Activated naive CD8-positive, alpha-beta T cell treated with anti-CD3 and anti-CD28 coated beads, Interleukin-2, amount 50 U/mL, for 24 hours (primary cell): ENCODE measurements around the gene MOAP1.
"Not testable (repeated sequence)": the region's sequence is repeated elsewhere in the genome, so short reads cannot be mapped to it uniquely, and the experiment has no call there.

Source experiments
- ATAC-seq: fragments of 150-1000 bp; cut with Tn5 transposase; one replicate; pipeline ENCODE4 v1.10.0; 2021
- DNase-seq: peaks from one replicate; pipeline ENCODE4 v3.0.0; 2021
- H3K27ac Mint-ChIP-seq: one replicate; pipeline ENCODE4 v1.8.0; 2021; ENCODE audit warnings: mild to moderate bottlenecking, mixed read lengths
- H3K27me3 Mint-ChIP-seq: one replicate; pipeline ENCODE4 v1.8.0; 2021; ENCODE audit warnings: mixed read lengths
- H3K36me3 Mint-ChIP-seq: one replicate; pipeline ENCODE4 v1.8.0; 2021; ENCODE audit warnings: low read depth, mixed read lengths
- H3K4me1 Mint-ChIP-seq: one replicate; pipeline ENCODE4 v1.8.0; 2021; ENCODE audit warnings: mixed read lengths
- H3K4me3 Mint-ChIP-seq: one replicate; pipeline ENCODE4 v1.8.0; 2021; ENCODE audit warnings: mild to moderate bottlenecking, moderate library complexity, mixed read lengths
- H3K9me3 Mint-ChIP-seq: one replicate; pipeline ENCODE4 v1.8.0; 2021; ENCODE audit warnings: mixed read lengths

The MOAP1 gene

DNA sequence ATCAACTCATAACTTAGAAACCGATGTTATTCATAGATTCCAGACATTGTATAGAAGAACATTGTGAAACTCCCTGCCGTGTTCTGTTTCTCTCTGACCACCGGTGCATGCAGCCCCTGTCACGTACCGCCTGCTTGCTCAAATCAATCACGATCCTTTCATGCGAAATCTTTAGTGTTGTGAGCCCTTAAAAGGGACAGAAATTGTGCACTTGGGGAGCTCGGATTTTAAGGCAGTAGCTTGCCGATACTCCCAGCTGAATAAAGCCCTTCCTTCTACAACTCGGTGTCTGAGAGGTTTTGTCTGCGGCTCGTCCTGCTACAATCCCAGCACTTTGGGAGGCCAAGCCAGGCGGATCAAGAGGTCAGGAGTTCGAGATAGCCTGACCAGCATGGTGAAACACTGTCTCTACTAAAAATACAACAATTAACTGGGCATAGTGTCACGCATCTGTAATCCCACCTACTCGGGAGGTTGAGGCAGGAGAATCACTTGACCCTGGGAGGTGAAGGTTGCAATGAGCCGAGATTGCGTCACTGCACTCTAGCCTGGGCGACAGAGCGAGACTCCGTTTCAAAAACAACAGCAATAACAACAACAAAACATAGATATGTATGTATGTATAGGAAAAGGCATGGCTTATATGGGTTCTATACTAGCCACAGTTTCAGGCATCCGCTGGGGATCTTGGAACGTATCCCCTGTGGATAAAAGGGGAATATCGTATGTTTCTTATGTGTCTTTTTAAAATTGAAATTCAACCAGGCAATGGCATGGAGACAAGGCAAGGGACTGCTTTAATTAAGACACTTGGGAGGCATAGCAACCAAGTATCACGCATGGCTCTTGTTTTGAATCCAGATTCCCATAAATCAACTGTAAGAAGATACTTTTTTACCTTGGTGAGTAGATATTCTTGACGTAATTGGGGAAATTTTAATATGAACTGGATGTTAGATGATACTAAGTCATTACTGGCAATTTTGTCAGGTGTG is 19.1 kb downstream of the MOAP1 start:
- not testable (repeated sequence) for H3K4me3 Mint-ChIP-seq, DNase-seq, H3K27ac Mint-ChIP-seq, H3K9me3 Mint-ChIP-seq, H3K4me1 Mint-ChIP-seq, ATAC-seq, H3K36me3 Mint-ChIP-seq, H3K27me3 Mint-ChIP-seq

DNA sequence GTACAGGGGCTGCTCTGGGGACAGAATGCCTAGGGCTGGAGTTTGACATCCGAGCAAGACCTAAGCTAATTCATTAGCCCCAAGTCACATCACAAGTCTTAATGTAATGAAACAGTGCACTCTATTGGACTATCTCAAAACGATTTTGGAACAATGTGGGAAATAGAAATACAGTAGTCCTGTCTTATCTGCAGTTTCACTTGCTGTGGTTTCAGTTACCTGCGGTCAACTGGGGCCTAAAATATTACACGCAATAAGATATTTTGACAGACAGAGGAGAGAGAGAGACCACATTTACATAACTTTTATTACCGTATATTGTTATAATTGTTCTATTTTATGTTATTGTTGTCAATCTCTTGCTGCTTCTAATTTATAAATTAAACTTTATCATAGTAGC is 21.1 kb downstream of the MOAP1 start:
- Mint-ChIP-seq H3K4me3 (no peak overlapping the region), H3K36me3 (no peaks in the 10 kb centered on the region), H3K9me3 (no peaks in the 10 kb centered on the region), H3K27me3 (no peaks in the 10 kb centered on the region), H3K27ac (no peak overlapping the region), H3K4me1 (no peaks in the 10 kb centered on the region)
- no peak for DNase-seq
- no peak for ATAC-seq

DNA sequence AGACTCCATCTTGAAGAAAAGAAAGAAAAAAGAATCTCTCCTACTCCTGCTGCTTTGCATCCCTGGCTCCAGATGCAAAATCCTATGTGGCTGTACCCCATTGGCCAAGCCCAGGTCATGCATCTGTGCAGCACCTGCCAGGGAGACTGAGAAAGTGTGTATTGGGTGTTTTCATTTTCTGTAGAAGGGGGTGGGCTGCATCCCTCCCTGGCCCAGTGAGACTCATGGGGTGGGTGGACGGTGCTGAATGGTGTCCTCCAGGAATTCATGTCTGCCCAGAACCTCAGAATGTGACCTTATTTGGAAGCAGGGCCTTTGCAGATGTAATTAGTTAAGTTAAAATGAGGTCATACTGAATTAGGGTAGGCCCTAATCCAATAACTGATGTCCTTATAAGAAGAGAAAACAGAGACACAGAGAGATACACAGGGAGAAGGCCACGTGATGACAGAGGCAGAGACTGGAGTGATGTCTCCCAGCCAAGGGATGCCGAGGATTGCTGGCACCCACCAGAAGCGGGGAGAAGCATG is 23.2 kb downstream of the MOAP1 start:
- Mint-ChIP-seq H3K27me3 (no peaks in the 10 kb centered on the region), H3K4me3 (no peak overlapping the region), H3K36me3 (no peaks in the 10 kb centered on the region), H3K27ac (no peak overlapping the region), H3K9me3 (no peaks in the 10 kb centered on the region), H3K4me1 (no peaks in the 10 kb centered on the region)
- no peak for DNase-seq
- ATAC-seq, result no peak

DNA sequence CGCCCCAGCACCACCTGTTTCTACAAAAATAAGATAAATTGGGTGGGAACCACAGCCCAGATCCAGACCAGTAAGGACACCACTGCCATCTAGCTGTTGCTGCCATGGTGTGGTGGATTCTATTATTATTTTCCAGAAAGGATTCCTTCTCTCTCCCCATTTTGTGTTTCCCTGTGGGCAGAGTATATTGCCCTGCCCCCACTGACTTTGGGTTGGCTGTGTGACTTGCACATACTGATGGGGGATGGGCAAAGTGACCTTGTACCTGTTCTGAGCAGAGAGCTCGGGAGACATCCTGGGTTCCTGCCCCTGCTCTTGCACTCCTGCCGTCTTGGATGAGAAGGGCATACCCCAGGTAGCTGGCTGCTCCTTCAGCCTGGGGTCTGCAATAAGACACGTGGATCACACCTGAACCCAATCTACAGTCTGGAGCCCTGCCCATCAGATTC is 24.3 kb downstream of the MOAP1 start:
- no peaks in the 10 kb centered on the region for H3K4me1 Mint-ChIP-seq
- H3K9me3 Mint-ChIP-seq, result no peaks in the 10 kb centered on the region
- DNase-seq (no peak), ATAC-seq (peak; percentile 59)
- H3K27ac Mint-ChIP-seq, result no peak overlapping the region
- H3K27me3 Mint-ChIP-seq, result no peaks in the 10 kb centered on the region
- no peaks in the 10 kb centered on the region for H3K36me3 Mint-ChIP-seq
- no peak overlapping the region for H3K4me3 Mint-ChIP-seq

DNA sequence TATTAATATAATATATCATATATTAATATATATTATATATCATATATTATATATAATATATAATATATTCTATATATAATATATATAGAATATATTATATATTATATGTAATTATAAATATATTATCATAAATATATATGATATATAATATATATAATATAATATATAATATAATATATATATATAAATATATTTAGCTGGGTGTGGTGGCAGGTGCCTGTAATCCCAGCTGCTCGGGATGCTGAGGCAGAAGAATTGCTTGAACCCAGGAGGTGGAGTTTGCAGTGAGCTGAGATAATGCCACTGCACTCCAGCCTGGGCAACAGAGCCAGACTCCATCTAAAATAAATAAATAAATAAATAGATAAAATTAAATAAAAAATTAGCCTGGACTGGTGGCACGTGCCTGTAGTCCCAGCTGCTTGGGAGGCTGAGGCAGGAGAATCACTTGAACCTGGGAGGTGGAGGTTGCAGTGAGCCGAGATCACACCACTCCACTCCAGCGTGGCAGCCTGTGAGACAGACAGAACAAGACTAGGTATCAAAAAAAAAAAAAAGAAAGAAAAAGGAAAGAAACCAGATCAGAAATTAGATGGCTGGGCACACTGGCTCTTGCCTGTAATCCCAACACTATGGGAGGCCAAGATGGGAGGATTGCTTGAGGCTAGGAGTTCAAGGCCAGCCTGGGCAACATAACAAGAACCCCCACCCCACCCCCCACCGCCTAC is 24.9 kb downstream of the MOAP1 start:
- not testable (repeated sequence) for H3K4me3 Mint-ChIP-seq, H3K27me3 Mint-ChIP-seq, H3K9me3 Mint-ChIP-seq, DNase-seq, H3K36me3 Mint-ChIP-seq, H3K27ac Mint-ChIP-seq, H3K4me1 Mint-ChIP-seq
- ATAC-seq, result peak; percentile 4

DNA sequence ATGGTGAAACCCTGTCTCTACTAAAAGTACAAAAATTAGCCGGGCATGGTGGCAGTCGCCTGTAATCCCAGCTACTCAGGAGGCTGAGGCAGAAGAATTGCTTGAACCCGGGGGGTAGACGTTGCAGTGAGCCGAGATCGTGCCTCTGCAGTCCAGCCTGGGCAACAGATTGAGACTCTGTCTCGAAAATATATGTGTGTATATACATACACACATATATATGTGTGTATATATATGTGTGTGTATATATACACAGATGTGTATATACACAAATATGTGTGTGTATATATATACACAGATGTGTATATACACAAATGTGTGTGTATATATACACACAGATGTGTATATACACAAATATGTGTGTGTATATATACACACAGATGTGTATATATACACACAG is 26.3 kb downstream of the MOAP1 start:
- H3K4me3 Mint-ChIP-seq, H3K36me3 Mint-ChIP-seq, H3K9me3 Mint-ChIP-seq, H3K4me1 Mint-ChIP-seq, DNase-seq, ATAC-seq, H3K27me3 Mint-ChIP-seq, H3K27ac Mint-ChIP-seq: not testable (repeated sequence)

DNA sequence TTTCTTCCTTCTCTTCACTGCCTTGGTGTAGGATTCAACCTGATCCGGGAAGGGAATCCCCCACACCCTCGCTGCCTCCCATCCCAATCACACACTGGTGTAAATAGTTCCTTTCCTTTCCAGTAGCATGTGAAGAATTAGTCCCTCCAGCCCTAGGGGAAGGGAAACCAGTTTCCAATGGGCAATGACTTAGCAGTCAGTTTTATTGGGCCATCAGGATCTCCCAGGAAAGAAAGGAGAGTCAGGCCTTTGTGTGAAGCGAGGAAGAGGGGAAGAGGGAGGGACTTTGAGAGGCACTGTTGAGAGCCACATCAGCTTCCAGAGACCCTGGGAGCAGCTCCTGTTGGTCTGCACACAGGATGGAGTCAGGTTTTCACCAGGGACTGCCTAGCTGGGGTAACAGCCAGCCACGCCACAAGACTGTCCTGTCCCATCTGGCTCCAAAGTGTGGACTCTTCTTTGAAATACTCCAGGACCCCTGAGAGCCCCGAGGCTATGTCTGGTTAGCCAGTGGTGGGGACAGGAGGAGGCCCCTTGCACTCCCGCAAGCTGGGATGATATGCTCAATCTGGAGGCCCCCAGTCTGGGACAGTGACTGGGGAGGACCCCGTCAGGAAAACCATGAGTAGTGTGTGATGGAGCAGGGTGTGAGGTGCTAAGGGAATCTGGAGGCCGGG is 27.9 kb downstream of the MOAP1 start:
- no peak for DNase-seq
- ATAC-seq, result peak; percentile 9
- Mint-ChIP-seq H3K27me3 (no peaks in the 10 kb centered on the region), H3K27ac (no peak overlapping the region), H3K4me1 (no peaks in the 10 kb centered on the region), H3K9me3 (no peaks in the 10 kb centered on the region), H3K4me3 (no peak overlapping the region), H3K36me3 (no peaks in the 10 kb centered on the region)

DNA sequence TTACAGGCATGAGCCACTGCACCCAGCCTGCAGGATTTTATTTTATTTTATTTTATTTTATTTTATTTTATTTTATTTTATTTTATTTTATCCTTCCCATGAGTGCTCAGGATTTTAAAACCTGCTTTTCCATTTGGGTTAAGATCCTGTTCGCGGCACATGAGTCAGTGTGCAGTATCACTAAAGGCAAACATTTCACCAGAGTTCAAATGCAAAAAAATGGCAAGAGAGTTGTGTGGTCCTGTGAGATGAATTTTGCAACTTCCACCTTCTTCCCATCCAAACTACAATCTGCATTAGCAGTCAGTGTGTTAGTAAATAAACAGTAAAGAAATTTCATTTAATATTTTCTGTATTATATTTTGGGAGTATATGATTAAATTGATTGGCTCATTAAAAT is 29.0 kb downstream of the MOAP1 start:
- H3K4me3 Mint-ChIP-seq, result no peak overlapping the region
- ATAC-seq, result no peak
- H3K27ac Mint-ChIP-seq, result no peak overlapping the region

DNA sequence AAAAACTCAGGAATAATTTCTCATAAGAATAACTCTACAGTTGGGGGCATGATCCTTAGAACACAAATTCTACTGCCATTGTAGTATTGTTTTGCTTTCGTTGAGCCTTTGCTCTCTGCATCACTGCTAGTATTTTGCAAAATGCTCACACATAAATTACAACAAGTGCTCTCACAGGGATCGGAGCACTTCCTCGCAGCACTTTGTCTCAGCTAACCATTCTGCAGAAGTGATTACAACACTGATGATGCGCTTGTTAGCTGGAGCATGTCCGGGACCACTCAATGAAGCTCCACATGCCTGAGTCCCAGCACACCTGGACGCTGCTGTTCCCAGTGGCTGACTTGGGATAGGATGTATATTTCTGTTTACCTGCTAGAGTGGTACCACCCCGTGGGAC is 31.6 kb downstream of the MOAP1 start:
- no peaks in the 10 kb centered on the region for H3K36me3 Mint-ChIP-seq
- no peak for DNase-seq
- no peaks in the 10 kb centered on the region for H3K9me3 Mint-ChIP-seq
- no peak overlapping the region for H3K27ac Mint-ChIP-seq
- no peak for ATAC-seq
- H3K27me3 Mint-ChIP-seq, result no peaks in the 10 kb centered on the region
- no peak overlapping the region for H3K4me3 Mint-ChIP-seq
- no peaks in the 10 kb centered on the region for H3K4me1 Mint-ChIP-seq

More for the DNA sequence above, 29.0 kb downstream of the MOAP1 start:
- Mint-ChIP-seq H3K27me3 (no peaks in the 10 kb centered on the region), H3K4me1 (no peaks in the 10 kb centered on the region), H3K9me3 (no peaks in the 10 kb centered on the region), H3K36me3 (no peaks in the 10 kb centered on the region)
- no peak for DNase-seq

DNA sequence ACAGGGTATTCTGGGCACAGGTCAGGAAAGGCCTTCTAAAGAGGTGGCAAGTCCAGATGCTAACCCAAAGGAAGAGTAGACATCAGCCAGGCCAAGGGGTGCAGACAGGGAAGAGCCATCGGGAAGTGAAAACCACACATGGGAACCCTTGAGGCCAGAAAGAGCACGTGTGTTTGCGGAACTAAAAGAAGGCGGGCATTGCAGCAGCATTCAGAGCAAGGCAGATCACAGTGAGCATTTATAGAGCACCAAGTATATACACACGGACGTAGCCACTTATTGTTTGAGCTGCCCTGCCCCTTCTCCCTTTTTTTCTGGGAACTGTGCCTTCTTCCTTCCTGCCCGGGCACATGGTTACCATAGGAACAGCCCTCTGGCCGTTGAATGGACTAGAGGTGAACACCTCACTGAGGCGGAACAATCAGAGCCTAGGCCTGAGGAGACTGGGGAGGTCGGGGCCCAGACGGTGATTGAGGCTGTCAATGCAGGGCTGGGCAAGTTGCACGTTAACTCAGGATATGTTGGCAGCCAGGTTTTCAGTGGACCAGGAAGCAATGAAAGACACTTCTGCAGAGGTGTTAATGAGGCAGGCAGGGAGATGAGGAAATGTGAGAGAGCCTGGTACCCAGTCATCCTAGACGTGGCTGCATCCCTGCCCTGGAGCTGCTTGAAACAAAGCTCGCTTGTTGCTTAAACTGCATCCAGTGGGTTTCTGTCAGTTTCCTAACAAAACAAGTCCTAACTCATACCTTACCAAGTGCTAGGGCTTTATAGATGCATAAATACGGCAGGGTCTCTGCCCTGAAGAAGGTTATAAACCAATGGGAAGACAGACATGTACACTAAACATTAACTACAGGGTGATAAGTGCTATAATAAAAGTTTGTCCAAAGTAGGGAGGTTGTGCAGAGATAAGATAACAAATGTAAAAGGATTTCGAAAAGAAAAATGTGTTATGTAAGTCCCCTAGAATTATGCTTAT is 34.2 kb downstream of the MOAP1 start:
- H3K36me3 Mint-ChIP-seq, result no peaks in the 10 kb centered on the region
- no peaks in the 10 kb centered on the region for H3K9me3 Mint-ChIP-seq
- DNase-seq (no peak), ATAC-seq (no peak)
- H3K4me1 Mint-ChIP-seq, result no peaks in the 10 kb centered on the region
- H3K27me3 Mint-ChIP-seq, result no peaks in the 10 kb centered on the region
- H3K4me3 Mint-ChIP-seq, result no peak overlapping the region
- no peak overlapping the region for H3K27ac Mint-ChIP-seq

DNA sequence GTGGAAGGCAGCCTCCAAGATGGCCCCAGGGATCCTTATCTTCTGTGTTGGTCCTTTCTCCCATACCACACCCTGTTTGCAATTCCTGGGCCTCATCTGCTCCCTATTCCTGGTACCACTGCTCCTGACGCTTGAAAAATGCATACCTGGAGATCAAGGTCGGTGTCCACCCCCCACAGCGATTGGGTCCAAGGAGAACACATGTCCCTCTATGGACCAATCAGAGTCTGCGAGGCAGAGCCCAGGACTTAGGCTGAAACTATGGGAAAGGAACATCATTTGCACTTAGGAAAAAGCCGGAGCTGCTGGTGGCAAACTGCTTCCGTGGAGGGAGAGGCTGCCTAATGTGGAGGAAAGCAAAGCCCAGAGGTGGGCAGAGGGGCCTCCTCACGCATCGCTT is 35.7 kb downstream of the MOAP1 start:
- Mint-ChIP-seq H3K36me3 (no peaks in the 10 kb centered on the region), H3K9me3 (no peaks in the 10 kb centered on the region)
- no peak for ATAC-seq

DNA sequence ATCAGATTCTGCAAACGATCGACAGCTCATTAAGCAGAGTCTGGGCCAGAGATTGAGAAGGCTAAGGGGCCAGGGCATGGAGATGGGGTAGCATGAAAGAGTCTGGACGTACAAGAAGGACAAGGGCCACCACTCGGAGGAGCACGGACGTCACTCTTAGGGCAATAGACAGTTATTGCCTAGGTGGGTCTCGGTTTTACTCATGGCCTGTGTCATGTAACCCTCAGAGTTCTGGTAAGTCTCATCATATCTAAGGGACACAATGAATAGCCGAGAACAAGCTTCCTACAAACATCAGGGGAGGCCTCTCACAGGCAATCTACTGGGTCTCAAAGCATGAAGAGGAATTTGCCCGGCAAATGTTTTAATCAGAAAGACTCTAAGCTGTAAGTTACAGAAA is 38.6 kb downstream of the MOAP1 start:
- Mint-ChIP-seq H3K27me3 (no peaks in the 10 kb centered on the region), H3K36me3 (no peaks in the 10 kb centered on the region), H3K27ac (peak overlapping the region; percentile 1), H3K4me3 (no peak overlapping the region), H3K9me3 (no peaks in the 10 kb centered on the region), H3K4me1 (no peaks in the 10 kb centered on the region)
- peak; percentile 51 for ATAC-seq
- no peak for DNase-seq

More for the DNA sequence above, 35.7 kb downstream of the MOAP1 start:
- Mint-ChIP-seq H3K27me3 (no peaks in the 10 kb centered on the region), H3K4me1 (no peaks in the 10 kb centered on the region), H3K27ac (no peak overlapping the region), H3K4me3 (no peak overlapping the region)
- DNase-seq, result no peak

DNA sequence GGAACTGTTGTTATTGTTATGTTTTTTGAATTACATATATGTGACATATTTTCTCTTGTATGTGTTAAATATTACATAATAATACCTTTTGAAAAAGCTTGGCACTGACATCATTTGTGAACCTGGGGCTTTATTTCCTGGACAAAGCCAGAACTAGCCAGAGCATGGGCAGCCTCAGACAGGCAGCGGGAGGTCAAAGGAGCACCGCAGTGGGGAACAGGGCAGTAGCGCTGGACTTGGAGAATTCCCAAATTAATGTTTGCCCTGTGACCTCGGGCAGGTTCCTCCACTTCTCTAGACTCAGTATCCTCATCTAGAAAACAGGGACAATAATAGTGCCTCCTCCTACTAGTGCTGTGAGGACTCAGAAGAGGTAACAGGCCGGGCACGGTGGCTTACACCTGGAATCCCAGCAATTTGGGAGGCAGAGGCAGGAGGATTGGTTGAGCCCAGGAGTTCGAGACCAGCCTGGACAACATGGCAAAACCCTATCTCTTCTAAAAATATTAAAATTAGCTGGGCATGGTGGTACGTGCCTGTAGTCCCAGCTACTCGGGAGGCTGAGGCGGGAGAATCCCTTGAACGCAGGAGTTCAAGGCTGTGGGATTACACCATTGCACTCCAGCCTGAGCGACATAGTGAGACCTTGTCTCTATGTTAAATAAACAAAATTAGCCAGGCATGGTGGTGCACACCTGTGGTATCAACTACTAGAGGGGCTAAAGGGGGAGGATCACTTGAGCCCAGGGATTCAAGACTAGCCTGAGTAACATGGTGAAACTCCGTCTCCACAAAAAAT is 41.6 kb downstream of the MOAP1 start:
- Mint-ChIP-seq H3K27ac (no peak overlapping the region), H3K9me3 (no peaks in the 10 kb centered on the region), H3K36me3 (no peaks in the 10 kb centered on the region), H3K4me1 (peaks cover 2% of the 10 kb centered on the region), H3K4me3 (no peak overlapping the region), H3K27me3 (no peaks in the 10 kb centered on the region)
- DNase-seq, result no peak
- no peak for ATAC-seq
